MM.1S (cell line): ENCODE measurements around the gene NCKAP5.

ENCODE experiments used
- EZH2 ChIP-seq: fragments of 300-600 bp; sonication (generic); optimal IDR thresholded peaks from 2 replicates; pipeline ENCODE3; 2017; ENCODE audit warnings: low read depth, mild to moderate bottlenecking, antibody characterized with exemption, low read length, mixed read lengths
- EZH2phosphoT487 ChIP-seq: fragments of 300-600 bp; sonication (generic); IDR thresholded peaks from 2 replicates; pipeline ENCODE4 v1.6.1; 2018; ENCODE audit warnings: antibody characterized with exemption, low read length
- TF ChIP-seq, protein P1 (sequence below): fragments of 300-600 bp; sonication (generic); IDR thresholded peaks from 2 replicates; pipeline ENCODE4 v1.5.1; 2016; ENCODE audit warnings: antibody characterized with exemption, low read length, mixed read lengths

- TF ChIP-seq, protein P1, sequence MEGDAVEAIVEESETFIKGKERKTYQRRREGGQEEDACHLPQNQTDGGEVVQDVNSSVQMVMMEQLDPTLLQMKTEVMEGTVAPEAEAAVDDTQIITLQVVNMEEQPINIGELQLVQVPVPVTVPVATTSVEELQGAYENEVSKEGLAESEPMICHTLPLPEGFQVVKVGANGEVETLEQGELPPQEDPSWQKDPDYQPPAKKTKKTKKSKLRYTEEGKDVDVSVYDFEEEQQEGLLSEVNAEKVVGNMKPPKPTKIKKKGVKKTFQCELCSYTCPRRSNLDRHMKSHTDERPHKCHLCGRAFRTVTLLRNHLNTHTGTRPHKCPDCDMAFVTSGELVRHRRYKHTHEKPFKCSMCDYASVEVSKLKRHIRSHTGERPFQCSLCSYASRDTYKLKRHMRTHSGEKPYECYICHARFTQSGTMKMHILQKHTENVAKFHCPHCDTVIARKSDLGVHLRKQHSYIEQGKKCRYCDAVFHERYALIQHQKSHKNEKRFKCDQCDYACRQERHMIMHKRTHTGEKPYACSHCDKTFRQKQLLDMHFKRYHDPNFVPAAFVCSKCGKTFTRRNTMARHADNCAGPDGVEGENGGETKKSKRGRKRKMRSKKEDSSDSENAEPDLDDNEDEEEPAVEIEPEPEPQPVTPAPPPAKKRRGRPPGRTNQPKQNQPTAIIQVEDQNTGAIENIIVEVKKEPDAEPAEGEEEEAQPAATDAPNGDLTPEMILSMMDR, result no peak
- TF ChIP-seq EZH2phosphoT487 (no peak), EZH2 (no peak)
These were observed 271.9 kb downstream of the NCKAP5 start for GRCh38 chr2:133296401-133296800.
